Raji (cell line): ENCODE measurements around the gene GMNN.

ENCODE experiments used
- POLR2A ChIP-seq: IDR thresholded peaks from 2 replicates; pipeline ENCODE4 v1.6.1; 2011; ENCODE audit warnings: low read depth, low read length, control low read depth; ENCODE audit not compliant: insufficient read depth

GMNN gene

DNA sequence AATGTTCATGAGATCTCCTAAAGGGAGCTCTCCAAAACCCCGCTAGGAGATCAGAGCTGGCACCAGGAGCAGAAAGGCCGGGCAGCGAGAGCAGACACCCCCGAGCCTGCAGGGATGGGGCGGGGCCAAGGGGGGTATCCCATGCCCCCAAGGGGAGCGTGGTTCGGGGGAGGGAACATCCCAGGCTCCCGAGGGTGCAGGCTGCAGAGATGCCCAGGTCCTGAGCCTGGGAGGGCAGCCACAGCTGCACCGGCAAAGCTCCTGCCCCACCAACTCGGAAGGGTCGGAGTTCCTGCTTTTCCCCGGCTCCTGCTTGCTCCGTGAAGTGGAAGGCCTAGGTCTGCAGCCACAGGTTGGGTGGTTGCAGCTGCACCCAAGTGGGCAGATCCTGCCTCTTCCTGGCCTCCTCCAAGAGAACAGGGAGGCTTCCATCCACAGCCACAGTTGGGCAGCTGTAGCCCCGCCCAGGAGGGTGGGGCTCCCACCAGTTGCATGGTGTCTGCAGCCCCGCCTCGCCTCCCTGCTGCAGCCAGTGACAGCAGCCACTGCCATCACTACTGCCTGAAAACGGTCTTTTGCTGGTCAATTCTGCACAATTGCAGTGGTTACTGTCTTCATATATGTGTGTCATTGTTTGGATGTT lies 13.4 kb upstream of the GMNN start:
- TF ChIP-seq POLR2A: no peak

- TF ChIP-seq POLR2A: no peak
Observed at GRCh38 chr6:24761851-24762250, 12.9 kb upstream of the GMNN start.

DNA sequence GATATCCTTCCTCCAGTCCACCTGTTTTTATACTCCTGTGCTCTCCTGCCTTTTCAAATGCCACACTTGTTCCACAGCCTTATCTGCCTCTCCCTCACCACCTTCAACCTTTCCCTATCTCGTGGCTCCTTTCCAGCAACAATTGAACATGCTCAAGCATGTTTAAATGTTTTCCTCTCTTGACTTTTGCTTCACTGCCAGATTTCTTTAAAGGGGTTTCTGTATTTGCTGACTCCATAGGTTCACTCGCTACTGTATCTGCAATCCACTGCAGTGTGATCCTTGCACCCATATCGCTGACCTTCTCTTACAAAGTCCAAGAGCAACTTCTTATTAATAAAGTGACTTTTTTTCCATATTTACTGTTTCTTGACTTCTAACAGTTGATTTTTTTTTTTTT lies 11.2 kb upstream of the GMNN start:
- no peak for TF ChIP-seq POLR2A

- TF ChIP-seq POLR2A: no peak
Observed at GRCh38 chr6:24766680-24767462, 7.9 kb upstream of the GMNN start.

DNA sequence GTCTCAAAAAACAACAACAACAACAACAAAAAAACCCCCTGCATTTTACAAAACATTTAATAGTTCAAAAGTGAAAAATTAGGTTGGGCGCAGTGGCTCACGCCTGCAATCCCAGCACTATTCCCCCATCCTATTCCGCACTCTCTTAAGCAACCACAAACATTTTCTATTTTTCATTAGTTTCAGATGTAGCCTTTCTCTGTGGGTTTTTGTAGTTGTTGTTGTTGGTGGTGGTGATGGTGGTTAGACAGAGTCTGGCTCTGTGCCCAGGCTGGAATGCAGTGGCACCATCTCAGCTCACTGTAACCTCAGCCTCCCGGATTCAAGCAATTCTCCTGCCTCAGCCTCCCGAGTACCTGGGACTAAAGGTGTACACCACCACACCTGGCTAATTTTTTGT lies 6.4 kb upstream of the GMNN start:
- TF ChIP-seq POLR2A: no peak

DNA sequence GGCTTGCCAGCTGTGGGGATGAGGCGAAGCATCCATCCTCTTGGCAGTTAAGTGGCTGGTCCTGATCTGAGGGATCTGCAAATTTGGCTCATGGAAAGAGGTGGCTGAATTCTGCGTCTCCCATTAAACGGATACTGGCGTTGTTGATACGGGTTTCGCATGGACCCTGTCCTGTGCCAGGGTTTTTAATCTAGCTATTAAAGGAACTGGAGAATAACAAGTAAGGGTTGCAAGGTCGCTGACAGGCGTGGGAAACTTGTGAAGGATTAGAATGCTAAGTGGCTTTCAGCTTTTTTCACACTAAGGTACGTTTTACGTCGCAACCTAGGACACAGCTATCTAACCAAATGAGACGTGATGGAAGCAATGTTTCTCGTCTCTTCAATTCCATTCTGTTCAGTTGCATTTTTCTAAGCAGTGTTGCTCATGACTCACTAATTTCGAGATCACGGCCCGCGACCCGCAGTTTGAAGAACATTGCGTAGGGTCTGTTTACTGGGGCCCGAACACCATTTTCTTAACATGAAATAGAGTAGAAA lies 852 bp downstream of the GMNN start:
- TF ChIP-seq POLR2A: no peak

DNA sequence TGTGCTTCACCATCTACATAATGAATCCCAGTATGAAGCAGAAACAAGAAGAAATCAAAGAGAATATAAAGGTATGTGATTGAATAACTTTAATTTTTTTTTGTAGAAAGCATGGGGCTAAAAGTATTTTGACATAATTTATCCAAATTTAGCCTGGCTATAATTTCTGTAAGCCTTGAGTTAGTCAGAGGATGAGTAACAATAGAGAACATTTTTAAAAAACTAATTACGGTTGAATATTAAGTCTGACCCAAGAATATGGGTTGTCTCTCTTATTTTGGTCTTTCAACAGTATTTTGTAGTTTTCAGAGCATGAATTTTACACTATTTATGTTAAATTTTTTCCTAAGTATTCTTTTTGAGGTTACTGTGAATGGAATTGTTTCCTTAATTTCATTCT lies 2.5 kb downstream of the GMNN start:
- TF ChIP-seq POLR2A: no peak

- no peak for TF ChIP-seq POLR2A
Observed at GRCh38 chr6:24778121-24778520, 3.4 kb downstream of the GMNN start.

GRCh38 chr6:24778878-24779277 lies 4.1 kb downstream of the GMNN start:
- TF ChIP-seq POLR2A: no peak

DNA sequence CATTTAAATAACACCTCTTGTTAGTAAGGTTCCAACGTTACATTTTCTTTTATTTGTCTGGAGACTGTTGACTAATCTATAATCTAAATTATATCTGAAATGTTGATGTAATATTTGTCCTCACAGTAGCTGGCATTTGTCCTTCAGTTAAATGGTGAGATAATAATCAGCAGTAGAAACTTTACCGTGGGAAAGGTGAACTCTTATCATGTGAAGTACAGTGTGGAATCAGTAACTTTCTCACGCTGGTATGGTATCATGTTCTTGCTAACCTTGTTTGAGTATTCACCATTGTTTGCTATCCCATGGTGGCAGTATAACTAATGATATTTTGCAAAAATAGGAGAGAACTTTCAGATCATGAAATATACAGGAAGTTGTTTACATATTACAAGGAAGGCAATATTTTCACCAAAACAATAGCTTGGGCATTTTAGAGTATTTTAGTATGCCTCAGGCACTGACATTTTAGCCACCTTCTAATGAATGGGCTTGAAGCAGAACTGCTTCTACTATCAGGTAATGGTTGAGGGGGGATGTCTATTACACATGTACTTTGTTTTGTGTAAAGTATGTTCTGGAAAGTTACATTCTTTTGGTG lies 4.8 kb downstream of the GMNN start:
- no peak for TF ChIP-seq POLR2A

DNA sequence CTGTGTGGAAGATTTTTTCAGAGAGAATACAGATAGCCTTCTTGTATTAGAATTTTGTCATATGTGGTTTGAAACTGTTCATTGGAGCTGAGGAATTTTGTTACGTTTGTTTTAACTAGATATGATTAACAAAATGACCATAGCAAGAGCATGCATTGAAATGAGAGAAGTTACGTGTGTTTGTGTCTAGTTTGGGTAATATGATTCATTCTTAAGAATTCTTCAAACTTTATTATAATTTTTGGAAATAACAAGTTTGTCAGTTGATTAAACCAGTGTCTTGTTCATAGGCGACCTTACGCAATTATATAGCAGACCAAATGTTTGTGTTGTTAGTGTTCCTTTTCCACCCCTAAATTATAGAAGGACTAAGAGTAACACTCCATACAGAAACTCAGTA lies 5.5 kb downstream of the GMNN start:
- no peak for TF ChIP-seq POLR2A

- TF ChIP-seq POLR2A: no peak
Observed at GRCh38 chr6:24788031-24788665, 13.4 kb downstream of the GMNN start.

DNA sequence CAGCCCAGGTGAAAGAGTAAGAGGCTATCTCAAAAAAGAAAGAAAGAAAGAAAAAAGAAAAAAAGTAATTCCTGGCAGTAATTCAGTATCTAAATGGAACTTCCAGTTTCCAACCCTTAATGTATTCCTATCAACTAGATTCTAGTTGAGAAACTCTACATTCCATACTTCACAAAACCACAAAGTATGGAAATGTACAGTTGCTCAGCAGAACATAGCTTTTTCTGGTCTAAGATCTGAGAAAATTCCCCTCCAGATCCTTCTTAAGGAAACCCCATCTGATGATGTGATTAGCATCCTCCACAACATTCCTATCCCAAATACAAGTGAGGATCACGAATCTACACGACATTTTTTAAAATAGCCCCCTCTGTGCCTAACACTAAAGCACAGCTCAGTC lies 20.4 kb downstream of the GMNN start:
- no peak for TF ChIP-seq POLR2A

DNA sequence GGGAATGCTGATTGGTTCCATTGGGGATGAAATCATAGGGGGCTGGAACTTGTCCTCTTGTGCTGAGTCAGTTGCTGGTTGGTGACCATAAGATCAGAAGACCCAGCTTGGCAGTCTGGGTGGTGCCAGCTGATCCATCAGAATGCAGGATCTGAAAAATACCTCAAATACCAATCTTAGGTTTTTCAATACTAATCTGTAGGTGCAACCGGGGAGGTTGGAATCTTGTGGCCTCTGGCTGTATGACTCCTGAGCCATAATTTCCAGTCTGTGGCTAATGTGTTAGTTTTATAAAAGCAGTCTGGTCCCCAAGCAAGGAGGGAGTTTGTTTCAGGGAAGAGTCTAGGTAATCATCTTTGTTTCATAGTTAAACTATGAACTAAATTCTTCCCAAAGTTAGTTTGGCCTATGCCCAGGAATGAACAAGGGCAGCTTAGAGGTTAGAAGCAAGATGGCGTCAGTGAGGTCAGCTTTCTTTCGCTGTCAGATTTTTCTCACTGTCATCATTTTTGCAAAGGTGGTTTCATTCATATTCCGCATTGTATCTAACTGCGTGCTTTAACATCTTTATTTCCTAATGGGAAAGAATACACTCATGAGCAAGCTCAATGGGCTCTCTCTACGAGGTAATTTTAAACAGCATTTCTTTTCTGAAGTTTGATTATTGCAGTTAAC lies 22.0 kb downstream of the GMNN start:
- no peak for TF ChIP-seq POLR2A

GRCh38 chr6:24797596-24798216 lies 23.0 kb downstream of the GMNN start:
- TF ChIP-seq POLR2A: no peak
